Fibroblast of pulmonary artery (primary cell): Measurements from ENCODE around the gene BCL6.

Experiments
- DNase-seq: peaks from one replicate; pipeline ENCODE4 v3.0.0-alpha.2; 2010; ENCODE audit warnings: low read depth
- H3K4me3 ChIP-seq: replicated peaks from 2 replicates; pipeline ENCODE4 v1.5.1; 2011; ENCODE audit warnings: low read depth, mild to moderate bottlenecking, control low read depth, low read length, moderate library complexity
- TF ChIP-seq, protein P1 (sequence below): IDR thresholded peaks from 2 replicates; pipeline ENCODE4 v1.5.1; 2011; ENCODE audit warnings: mild to moderate bottlenecking, control low read depth, low read length, inconsistent platforms; ENCODE audit errors: missing control alignments

The BCL6 gene

GRCh38 chr3:187735383-187735782 lies 9.9 kb downstream of the BCL6 start:
- TF ChIP-seq, protein P1, sequence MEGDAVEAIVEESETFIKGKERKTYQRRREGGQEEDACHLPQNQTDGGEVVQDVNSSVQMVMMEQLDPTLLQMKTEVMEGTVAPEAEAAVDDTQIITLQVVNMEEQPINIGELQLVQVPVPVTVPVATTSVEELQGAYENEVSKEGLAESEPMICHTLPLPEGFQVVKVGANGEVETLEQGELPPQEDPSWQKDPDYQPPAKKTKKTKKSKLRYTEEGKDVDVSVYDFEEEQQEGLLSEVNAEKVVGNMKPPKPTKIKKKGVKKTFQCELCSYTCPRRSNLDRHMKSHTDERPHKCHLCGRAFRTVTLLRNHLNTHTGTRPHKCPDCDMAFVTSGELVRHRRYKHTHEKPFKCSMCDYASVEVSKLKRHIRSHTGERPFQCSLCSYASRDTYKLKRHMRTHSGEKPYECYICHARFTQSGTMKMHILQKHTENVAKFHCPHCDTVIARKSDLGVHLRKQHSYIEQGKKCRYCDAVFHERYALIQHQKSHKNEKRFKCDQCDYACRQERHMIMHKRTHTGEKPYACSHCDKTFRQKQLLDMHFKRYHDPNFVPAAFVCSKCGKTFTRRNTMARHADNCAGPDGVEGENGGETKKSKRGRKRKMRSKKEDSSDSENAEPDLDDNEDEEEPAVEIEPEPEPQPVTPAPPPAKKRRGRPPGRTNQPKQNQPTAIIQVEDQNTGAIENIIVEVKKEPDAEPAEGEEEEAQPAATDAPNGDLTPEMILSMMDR: no peak
- DNase-seq: no peak
- H3K4me3 ChIP-seq: no peak overlapping the region

DNA sequence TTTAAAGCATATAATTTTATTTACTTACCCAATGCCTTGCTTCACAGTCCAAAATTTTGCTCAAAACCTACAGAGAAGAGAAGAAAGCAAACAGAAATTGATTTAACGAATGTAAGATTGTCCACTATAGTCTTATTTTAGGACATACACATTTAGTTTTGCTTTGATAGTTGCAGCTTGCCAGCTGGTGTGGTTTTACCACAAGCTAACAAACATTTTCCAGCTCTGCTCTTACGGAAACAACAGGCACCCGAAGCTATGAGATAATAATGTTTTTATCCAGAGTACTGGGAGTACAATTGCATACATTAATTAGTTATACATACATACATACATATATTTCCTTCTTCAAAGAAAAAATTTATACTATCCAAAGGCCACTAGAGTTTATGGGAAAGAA lies 10.4 kb downstream of the BCL6 start:
- H3K4me3 ChIP-seq: no peak overlapping the region
- TF ChIP-seq, protein P1: no peak
- DNase-seq: no peak

GRCh38 chr3:187733371-187733770 lies 11.9 kb downstream of the BCL6 start:
- H3K4me3 ChIP-seq: no peak overlapping the region
- no peak for DNase-seq
- TF ChIP-seq, protein P1: no peak

DNA sequence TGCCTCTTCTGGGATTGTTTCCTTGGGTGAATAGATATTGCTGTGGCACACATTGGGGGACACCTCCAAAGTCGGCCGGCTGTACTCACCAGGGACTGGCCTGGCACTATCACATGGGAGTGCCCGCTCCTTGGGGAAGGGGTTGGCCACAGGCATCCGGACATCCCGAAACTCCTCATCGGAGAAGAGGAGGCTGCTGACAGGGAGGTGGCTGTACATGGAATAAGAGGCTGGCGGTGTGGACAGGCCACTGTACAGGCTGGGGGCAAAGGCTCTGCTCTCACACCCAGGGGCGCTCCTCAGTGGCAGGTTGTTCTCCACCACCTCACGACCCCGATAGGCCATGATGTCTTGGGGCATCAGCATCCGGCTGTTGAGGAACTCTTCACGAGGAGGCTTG lies 15.7 kb downstream of the BCL6 start:
- DNase-seq: no peak
- TF ChIP-seq, protein P1: no peak
- H3K4me3 ChIP-seq: no peak overlapping the region

DNA sequence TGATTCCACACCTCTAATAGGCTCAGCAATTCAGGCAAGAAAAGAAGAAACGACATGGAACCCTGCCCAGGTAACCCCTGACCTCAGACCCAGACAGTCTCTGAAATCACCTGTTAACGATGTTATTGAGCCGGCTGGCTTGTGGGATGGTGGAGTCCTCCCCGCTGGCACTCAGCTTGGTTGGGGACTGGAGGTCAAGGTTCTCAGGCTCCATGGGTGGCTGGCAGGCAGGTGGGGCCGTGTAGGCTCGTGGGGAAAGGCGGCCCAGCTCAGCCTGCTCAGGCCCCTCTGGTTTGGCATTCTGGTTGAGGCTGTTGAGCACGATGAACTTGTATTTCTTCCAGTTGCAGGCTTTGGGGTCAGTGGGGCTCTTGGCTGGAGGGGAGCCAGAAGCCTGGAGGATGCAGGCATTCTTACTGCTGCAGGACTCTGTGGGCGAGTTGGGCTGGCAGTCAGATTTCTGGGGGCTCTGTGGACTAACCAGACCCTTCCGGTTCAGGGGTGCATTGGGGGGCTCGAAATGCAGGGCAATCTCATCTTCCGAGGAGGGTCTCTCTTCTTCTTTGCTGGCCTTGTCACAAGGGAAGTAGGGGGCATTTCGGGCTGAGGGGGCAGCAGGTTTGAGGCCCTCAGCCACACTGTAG lies 16.2 kb downstream of the BCL6 start:
- DNase-seq: no peak
- no peak overlapping the region for H3K4me3 ChIP-seq
- TF ChIP-seq, protein P1: no peak

- TF ChIP-seq, protein P1: no peak
- no peak overlapping the region for H3K4me3 ChIP-seq
- no peak for DNase-seq
Measured at GRCh38 chr3:187728248-187728647, 17.0 kb downstream of the BCL6 start.

- DNase-seq: no peak
- H3K4me3 ChIP-seq: no peak overlapping the region
- TF ChIP-seq, protein P1: no peak
Measured at GRCh38 chr3:187726564-187726963, 18.7 kb downstream of the BCL6 start.
